GM18502 (cell line): ENCODE results near the gene ADD1.

Experiments used
- ATAC-seq: cut with Tn5 transposase; IDR thresholded peaks from one replicate; pipeline ENCODE4 v1.9.1; 2021; ENCODE audit warnings: mild to moderate bottlenecking; ENCODE audit not compliant: unreplicated experiment, poor library complexity

Gene ADD1

GRCh38 chr4:2873329-2873728 is 29.7 kb downstream of the ADD1 start:
- no peak for ATAC-seq

- no peak for ATAC-seq
Observed at GRCh38 chr4:2874861-2875260, 31.2 kb downstream of the ADD1 start.

- no peak for ATAC-seq
Observed at GRCh38 chr4:2875556-2875955, 31.9 kb downstream of the ADD1 start.

GRCh38 chr4:2878346-2878745 is 34.7 kb downstream of the ADD1 start:
- no peak for ATAC-seq

- no peak for ATAC-seq
Observed at GRCh38 chr4:2879026-2879425, 35.4 kb downstream of the ADD1 start.

- ATAC-seq = no peak
Observed at GRCh38 chr4:2881431-2881830, 37.8 kb downstream of the ADD1 start.

GRCh38 chr4:2882341-2882740 is 38.7 kb downstream of the ADD1 start:
- no peak for ATAC-seq

GRCh38 chr4:2886161-2886560 is 42.5 kb downstream of the ADD1 start:
- no peak for ATAC-seq

- ATAC-seq = no peak
Observed at GRCh38 chr4:2886622-2887021, 43.0 kb downstream of the ADD1 start.

- no peak for ATAC-seq
Observed at GRCh38 chr4:2887343-2887742, 43.7 kb downstream of the ADD1 start.

GRCh38 chr4:2888886-2889285 is 45.2 kb downstream of the ADD1 start:
- ATAC-seq = no peak

GRCh38 chr4:2891294-2891693 is 47.6 kb downstream of the ADD1 start:
- no peak for ATAC-seq

GRCh38 chr4:2893772-2894171 is 50.1 kb downstream of the ADD1 start:
- ATAC-seq = no peak

GRCh38 chr4:2898001-2898400 is 54.4 kb downstream of the ADD1 start:
- no peak for ATAC-seq

- no peak for ATAC-seq
Observed at GRCh38 chr4:2900741-2901140, 57.1 kb downstream of the ADD1 start.

GRCh38 chr4:2901186-2901585 is 57.5 kb downstream of the ADD1 start:
- no peak for ATAC-seq

GRCh38 chr4:2902126-2902525 is 58.5 kb downstream of the ADD1 start:
- ATAC-seq = no peak

GRCh38 chr4:2905544-2905943 is 61.9 kb downstream of the ADD1 start:
- no peak for ATAC-seq

GRCh38 chr4:2906218-2906617 is 62.6 kb downstream of the ADD1 start:
- ATAC-seq = no peak

GRCh38 chr4:2907226-2907625 is 63.6 kb downstream of the ADD1 start:
- ATAC-seq = no peak

- no peak for ATAC-seq
Observed at GRCh38 chr4:2907706-2908293, 64.2 kb downstream of the ADD1 start.

GRCh38 chr4:2908686-2909085 is 65.0 kb downstream of the ADD1 start:
- no peak for ATAC-seq

GRCh38 chr4:2909583-2909982 is 65.9 kb downstream of the ADD1 start:
- no peak for ATAC-seq
